ENCODE data around the gene TSEN54.

DNA sequence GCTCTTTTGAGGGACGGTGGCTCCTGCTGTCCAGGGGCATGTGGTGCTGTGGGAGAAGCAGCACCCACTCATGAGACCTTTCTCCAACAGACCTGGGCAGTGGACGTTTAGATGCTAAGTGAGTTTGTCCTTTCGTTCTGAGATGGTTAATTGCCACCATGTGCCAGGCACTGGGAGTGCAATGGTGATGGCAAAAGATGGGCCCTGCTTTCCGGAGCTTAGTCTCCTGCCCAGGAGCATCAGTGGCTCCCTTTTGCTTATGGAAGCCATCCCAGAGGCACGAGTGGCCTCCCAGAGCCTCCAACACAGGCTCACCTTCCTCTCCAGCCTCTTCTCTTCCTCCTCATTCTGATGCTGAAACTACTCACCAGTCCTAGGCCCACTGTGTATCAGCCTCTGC lies 29.4 kb upstream of the TSEN54 start:
- TF ChIP-seq, protein P1, sequence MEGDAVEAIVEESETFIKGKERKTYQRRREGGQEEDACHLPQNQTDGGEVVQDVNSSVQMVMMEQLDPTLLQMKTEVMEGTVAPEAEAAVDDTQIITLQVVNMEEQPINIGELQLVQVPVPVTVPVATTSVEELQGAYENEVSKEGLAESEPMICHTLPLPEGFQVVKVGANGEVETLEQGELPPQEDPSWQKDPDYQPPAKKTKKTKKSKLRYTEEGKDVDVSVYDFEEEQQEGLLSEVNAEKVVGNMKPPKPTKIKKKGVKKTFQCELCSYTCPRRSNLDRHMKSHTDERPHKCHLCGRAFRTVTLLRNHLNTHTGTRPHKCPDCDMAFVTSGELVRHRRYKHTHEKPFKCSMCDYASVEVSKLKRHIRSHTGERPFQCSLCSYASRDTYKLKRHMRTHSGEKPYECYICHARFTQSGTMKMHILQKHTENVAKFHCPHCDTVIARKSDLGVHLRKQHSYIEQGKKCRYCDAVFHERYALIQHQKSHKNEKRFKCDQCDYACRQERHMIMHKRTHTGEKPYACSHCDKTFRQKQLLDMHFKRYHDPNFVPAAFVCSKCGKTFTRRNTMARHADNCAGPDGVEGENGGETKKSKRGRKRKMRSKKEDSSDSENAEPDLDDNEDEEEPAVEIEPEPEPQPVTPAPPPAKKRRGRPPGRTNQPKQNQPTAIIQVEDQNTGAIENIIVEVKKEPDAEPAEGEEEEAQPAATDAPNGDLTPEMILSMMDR (IDR thresholded peaks at IDR 0.05 in 4 of 5, conservative IDR thresholded peaks at IDR 0.05 in 1 of 5), result no peak
- TF ChIP-seq POLR2A (IDR thresholded peaks at IDR 0.05), result no peak

Measured in gastrocnemius medialis (tissue), 4 donors.